PC-9 (cell line): ENCODE measurements around the gene CNTNAP2.

Experiments used
- CTCF ChIP-seq: fragments of 200-600 bp; sonication (generic); conservative IDR thresholded peaks from 2 replicates; pipeline ENCODE4 v1.6.1; 2017; ENCODE audit warnings: mixed run types, antibody characterized with exemption, mild to moderate bottlenecking, moderate library complexity
- EZH2 ChIP-seq: fragments of 200-600 bp; sonication (generic); IDR thresholded peaks from 2 replicates; pipeline ENCODE4 v1.8.0; 2017; ENCODE audit warnings: antibody characterized with exemption, low read depth

GRCh38 chr7:148079206-148080080, 1962.8 kb downstream of the CNTNAP2 start:
- no peak for TF ChIP-seq CTCF
- no peak for TF ChIP-seq EZH2
